K562 (cell line): ENCODE results near the gene SLC2A6. TPM values are rescaled to one million over a fixed set of nuclear protein-coding genes. Genes with fewer than 3 reads are reported as not detected.

Experiments
- ATF1 ChIP-seq, 2 experiments: fragments of 450-650 bp in 1 of 2; IDR thresholded peaks; 2 replicates each; pipeline ENCODE4 v1.6.1; 2016; ENCODE audit warnings: missing compliant biosample characterization in 1 of 2, missing genetic modification characterization in 1 of 2
- CHD2 ChIP-seq: IDR thresholded peaks from 2 replicates; pipeline ENCODE4 v1.6.1; 2011; ENCODE audit warnings: low read depth, low read length
- CTBP1 ChIP-seq: fragments of 450-650 bp; IDR thresholded peaks from 2 replicates; pipeline ENCODE4 v1.6.1; 2016; ENCODE audit warnings: borderline replicate concordance
- DNMT1 ChIP-seq: fragments of 450-650 bp; IDR thresholded peaks from 2 replicates; pipeline ENCODE4 v1.6.1; 2016; ENCODE audit warnings: antibody characterized with exemption, mild to moderate bottlenecking
- EGR1 ChIP-seq: fragments of 450-650 bp; conservative IDR thresholded peaks from 2 replicates; pipeline ENCODE4 v1.6.1; 2017; ENCODE audit warnings: mild to moderate bottlenecking
- MGA ChIP-seq: fragments of 450-650 bp; IDR thresholded peaks from 2 replicates; pipeline ENCODE4 v1.6.1; 2016; ENCODE audit warnings: mild to moderate bottlenecking, moderate library complexity
- polyA plus RNA-seq, 8 experiments: library from polyadenylated mRNA; depleted of rRNA in 4 of 8; stranded (reverse) in 5 of 8; unstranded in 3 of 8; fragments of >200 nt; fragmentation: Nextera tagmentation in 2 of 8; fragmentation: Illumina TruSeq in 1 of 8; extraction: Ambion mirVana in 2 of 8; extraction: Trizol in 1 of 8; gene quantifications; 2 replicates each; pipeline versions ENCODE4 v1.2.1 to v1.2.3, GENCODE V29; 2011 to 2014; ENCODE audit warnings: inconsistent platforms in 1 of 8, missing spikeins in 1 of 8
- total RNA-seq, 7 experiments: library from RNA; depleted of rRNA in 6 of 7; stranded (reverse); fragments of >200 nt in 6 of 7; fragmentation: Illumina TruSeq in 2 of 7; extraction: Trizol in 2 of 7; gene quantifications; 2 replicates each; pipeline versions ENCODE4 v1.2.1 to v1.2.3, GENCODE V29; 2011 to 2021; ENCODE audit warnings: low replicate concordance in 1 of 7
- TF ChIP-seq, protein P1 (sequence below): sonication (generic); formaldehyde crosslinking; IDR thresholded peaks from 2 replicates; pipeline ENCODE4 v1.8.0; 2023; ENCODE audit warnings: missing genetic modification reagents, mild to moderate bottlenecking, borderline replicate concordance
- TF ChIP-seq, protein P2 (sequence below): sonication (generic); formaldehyde crosslinking; IDR thresholded peaks from 2 replicates; pipeline ENCODE4 v1.8.1; 2023; ENCODE audit warnings: mild to moderate bottlenecking, missing genetic modification reagents

Gene SLC2A6
- total and polyA plus RNA-seq, 9 of the 15 experiments (the other 6 are each of a cell fraction or from before 2014, with no cell fraction given) = 0.04 to 0.38 (median 0.09) TPM; not detected in 3

DNA sequence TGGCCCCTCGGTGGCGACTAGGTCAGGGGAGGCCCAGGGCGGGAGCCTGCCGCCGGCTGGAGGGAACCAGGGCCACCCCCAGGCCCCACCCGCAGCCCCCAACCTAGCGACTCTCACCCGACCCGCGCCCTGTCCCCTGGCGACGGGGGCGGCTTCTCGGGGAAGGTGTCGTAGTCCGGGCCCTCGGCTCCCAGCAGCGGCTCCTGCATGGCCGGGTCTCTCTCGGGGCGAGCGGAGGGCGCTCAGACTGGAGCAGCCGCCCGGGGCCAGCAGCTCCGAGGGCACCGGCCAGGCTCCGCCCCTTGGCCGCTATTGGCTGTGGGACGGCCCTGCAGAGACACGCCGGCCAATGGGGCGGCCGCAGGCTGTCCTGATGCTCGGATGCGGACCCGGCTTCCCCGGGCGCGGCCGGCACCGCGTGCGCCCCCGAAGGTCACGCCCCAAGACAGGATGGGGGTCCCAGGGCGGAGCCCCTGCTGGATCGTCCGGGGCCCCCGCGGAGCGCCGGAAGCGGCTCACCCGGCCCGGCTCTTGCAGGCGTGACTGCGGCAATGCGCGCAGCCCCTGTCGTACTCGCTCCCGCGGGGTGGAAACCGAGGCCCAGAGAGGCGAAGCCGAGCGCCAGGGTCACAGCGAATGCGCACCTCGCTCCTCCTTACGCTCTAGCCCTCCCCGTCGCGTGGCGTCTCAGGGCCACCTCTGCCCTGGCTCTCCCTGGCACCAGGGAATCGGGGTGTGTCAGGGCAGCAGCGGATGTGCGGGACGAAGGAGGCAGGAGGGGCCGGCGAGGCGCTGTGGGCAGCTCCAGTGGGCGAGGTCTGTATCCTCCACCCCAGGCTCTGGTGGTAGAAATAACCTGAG, at the start of gene SLC2A6 (continued):
- TF ChIP-seq MGA (peak; percentile 28; the same call in 1 of the 2 replicates), CTBP1 (0 out of 2 replicates have a peak, but pooled peaks have one; percentile 30), EGR1 (no peak), ATF1 (CRISPR knock-in tag; IDR thresholded peaks at IDR 0.05) (no peak), ATF1 (tag; IDR thresholded peaks at IDR 0.05) (0 out of 2 replicates have a peak, but pooled peaks have one; percentile 34), DNMT1 (no peak), CHD2 (0 out of 2 replicates have a peak, but pooled peaks have one; percentile 29)
- TF ChIP-seq, protein P1, sequence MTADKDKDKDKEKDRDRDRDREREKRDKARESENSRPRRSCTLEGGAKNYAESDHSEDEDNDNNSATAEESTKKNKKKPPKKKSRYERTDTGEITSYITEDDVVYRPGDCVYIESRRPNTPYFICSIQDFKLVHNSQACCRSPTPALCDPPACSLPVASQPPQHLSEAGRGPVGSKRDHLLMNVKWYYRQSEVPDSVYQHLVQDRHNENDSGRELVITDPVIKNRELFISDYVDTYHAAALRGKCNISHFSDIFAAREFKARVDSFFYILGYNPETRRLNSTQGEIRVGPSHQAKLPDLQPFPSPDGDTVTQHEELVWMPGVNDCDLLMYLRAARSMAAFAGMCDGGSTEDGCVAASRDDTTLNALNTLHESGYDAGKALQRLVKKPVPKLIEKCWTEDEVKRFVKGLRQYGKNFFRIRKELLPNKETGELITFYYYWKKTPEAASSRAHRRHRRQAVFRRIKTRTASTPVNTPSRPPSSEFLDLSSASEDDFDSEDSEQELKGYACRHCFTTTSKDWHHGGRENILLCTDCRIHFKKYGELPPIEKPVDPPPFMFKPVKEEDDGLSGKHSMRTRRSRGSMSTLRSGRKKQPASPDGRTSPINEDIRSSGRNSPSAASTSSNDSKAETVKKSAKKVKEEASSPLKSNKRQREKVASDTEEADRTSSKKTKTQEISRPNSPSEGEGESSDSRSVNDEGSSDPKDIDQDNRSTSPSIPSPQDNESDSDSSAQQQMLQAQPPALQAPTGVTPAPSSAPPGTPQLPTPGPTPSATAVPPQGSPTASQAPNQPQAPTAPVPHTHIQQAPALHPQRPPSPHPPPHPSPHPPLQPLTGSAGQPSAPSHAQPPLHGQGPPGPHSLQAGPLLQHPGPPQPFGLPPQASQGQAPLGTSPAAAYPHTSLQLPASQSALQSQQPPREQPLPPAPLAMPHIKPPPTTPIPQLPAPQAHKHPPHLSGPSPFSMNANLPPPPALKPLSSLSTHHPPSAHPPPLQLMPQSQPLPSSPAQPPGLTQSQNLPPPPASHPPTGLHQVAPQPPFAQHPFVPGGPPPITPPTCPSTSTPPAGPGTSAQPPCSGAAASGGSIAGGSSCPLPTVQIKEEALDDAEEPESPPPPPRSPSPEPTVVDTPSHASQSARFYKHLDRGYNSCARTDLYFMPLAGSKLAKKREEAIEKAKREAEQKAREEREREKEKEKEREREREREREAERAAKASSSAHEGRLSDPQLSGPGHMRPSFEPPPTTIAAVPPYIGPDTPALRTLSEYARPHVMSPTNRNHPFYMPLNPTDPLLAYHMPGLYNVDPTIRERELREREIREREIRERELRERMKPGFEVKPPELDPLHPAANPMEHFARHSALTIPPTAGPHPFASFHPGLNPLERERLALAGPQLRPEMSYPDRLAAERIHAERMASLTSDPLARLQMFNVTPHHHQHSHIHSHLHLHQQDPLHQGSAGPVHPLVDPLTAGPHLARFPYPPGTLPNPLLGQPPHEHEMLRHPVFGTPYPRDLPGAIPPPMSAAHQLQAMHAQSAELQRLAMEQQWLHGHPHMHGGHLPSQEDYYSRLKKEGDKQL (CRISPR knock-in tag) = 0 out of 2 replicates have a peak, but pooled peaks have one; percentile 42
- TF ChIP-seq, protein P2, sequence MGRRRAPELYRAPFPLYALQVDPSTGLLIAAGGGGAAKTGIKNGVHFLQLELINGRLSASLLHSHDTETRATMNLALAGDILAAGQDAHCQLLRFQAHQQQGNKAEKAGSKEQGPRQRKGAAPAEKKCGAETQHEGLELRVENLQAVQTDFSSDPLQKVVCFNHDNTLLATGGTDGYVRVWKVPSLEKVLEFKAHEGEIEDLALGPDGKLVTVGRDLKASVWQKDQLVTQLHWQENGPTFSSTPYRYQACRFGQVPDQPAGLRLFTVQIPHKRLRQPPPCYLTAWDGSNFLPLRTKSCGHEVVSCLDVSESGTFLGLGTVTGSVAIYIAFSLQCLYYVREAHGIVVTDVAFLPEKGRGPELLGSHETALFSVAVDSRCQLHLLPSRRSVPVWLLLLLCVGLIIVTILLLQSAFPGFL = no peak
